NCI-H526 (cell line): ENCODE measurements around the gene NAV2.
"Not testable (repeated sequence)": the region's sequence is repeated elsewhere in the genome, so short reads cannot be mapped to it uniquely, and the experiment has no call there.

Source experiments
- DNase-seq, 2 experiments: peaks; one replicate each; lab custom pipeline; 2025; lab: John Stamatoyannopoulos, UW

The NAV2 gene

DNA sequence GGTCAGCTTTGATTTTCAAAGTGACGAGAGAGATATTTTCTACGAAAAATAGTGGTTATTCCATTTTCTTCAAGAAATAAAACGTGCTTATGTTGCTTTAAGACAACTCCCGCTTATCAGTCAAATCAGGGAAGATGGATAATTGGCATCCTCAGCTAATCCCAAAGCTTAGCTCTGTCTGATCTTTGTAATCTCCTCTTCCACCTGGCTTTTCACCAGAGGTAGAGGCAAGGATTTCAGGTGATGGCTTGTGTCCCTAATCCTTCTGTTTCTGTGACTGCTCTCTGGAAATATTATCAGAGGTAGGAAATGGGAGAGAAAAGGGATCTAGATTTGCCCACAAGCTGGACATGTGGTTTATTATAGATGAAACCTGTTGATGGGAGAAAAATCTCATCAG, 368.7 kb downstream of the NAV2 start:
- no peak for DNase-seq

- DNase-seq, result not testable (repeated sequence)
Observed at GRCh38 chr11:20083877-20084276, 371.2 kb downstream of the NAV2 start.

- no peak for DNase-seq
Observed at GRCh38 chr11:20084921-20085814, 372.5 kb downstream of the NAV2 start.

DNA sequence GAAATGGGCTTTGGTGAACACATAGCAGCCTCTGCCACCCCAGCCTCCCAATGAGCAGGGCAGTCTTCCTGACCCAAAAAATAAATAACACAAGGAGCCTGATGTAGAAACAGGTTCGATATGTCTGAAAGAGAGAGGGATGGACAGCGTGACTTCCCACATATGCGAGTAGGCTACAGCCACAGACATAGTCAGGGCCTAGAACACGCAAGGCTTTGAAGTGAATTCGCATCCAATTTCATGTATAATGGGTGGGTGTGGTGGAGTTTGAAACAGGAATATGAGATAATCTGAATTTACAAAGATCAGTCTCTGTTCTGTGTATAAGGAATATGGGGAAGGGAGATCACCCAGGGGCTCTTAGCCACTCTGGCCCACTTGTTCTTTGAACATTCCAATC, 373.3 kb downstream of the NAV2 start:
- no peak for DNase-seq

- DNase-seq, result no peak
Observed at GRCh38 chr11:20087118-20087521, 374.5 kb downstream of the NAV2 start.

- no peak for DNase-seq
Observed at GRCh38 chr11:20088397-20089225, 376.0 kb downstream of the NAV2 start.

DNA sequence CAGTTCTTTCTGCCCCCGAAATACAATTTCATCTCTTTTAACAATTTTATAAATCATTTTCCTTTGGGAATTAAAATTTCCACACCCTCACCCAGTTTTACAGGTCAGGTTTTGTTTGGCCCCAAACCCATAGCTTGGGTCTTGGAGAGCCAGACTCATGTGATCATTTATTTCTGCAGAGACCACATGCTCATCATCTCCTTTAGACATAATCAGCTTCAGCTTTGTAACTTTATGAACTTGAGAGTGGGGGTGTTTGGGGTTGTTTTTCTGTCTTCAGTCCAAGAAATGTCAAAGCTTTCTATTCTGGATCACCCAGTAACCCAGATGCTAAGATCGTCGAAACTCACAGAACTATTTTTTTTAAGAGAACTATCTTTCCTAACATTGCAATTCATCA, 376.7 kb downstream of the NAV2 start:
- DNase-seq, result no peak

DNA sequence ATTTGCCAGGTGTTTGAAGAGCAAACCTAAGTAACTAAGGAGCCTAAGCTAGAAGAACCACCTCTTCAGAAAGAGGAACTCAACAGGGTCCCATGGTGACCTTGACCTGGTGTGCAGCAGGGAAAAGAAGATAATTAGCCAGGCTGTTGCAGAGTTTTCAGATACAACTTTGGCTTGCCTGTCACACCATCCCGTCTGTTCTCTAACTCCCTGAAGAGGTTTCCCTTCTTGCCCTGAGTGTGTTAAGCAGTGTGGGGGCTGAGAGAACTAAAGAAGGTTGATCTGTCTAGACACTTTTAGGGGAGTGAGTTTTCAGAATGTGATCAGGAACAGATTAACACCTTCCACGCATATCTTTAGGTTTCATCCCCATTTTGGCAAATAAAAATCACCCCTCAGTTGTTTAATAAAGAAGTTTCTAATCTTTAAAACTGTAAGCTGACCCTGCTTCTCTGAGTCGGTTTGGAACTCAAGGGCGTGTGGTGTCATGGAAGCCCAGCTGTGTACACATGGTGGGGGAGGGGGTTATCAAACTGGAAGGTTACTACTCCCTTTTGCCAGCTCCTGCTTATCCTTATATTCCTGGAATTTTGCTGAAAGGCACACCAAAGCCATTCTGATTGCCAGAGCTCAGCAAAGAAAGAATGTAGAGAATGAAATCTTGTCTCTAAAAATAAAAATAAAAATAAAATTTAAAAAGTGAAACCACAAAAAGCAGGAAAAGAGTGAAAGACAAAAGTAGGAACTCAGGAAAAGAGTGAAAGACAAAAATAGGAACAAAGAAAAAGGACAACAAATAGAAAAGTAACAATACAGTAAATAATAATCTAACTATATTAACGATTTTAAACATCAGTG, 377.4 kb downstream of the NAV2 start:
- peak in 1 of 2 experiments; percentile 22 for DNase-seq

DNA sequence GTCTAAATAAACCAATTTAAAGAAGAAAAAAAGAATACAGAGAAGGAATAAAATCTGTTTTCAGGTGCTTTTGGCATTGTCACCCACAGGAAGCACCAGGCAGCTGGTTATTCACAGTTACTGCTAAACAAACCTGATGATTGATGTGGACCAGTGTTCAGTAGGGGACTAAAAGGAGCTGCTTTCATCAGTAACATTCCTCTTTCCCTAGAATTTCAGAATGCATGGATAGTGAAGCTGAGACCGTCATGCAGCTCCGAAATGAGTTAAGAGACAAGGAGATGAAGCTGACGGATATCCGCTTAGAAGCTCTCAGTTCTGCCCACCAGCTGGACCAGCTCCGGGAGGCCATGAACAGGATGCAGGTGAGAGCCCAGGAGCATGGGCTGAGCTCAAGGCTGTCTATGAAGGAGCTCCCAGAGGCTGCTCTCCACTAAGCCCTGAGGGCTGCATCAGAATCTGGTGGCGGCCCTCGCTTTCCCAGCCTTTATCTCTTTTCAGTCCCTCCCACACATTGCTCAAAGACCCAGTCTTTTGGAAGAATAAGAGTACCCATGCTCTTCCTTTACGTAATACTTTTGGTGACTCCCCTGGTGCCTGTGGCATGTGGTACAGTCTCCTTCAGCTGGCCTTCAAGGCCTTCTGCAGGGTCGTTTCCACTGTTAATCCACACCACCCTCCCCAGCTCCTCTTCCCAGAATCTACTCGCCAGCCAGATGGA, 378.2 kb downstream of the NAV2 start:
- no peak for DNase-seq

- DNase-seq, result no peak
Observed at GRCh38 chr11:20093775-20094174, 381.1 kb downstream of the NAV2 start.

GRCh38 chr11:20095189-20095588, 382.6 kb downstream of the NAV2 start:
- DNase-seq, result no peak

GRCh38 chr11:20097319-20098221, 384.9 kb downstream of the NAV2 start:
- DNase-seq, result no peak

- DNase-seq, result no peak
Observed at GRCh38 chr11:20099527-20099926, 386.9 kb downstream of the NAV2 start.

GRCh38 chr11:20102397-20102796, 389.8 kb downstream of the NAV2 start:
- no peak for DNase-seq

DNA sequence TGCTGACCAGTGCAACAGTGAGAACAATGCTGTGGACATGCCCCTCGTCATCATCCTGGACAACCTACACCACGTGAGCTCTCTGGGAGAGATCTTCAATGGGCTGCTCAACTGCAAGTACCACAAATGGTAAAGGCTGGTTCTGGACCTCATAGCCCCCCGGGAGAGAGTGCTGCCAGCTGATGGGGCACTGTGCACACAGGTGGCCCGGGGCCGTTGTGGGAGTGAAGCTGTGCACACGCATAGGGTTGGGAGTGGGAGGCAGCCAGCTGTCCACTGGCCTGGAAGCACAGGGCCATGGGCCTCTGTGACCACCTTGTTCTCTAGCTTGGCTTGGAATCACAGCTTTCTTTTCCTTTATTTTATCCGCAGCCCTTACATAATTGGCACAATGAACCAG, 390.6 kb downstream of the NAV2 start:
- no peak for DNase-seq

- no peak for DNase-seq
Observed at GRCh38 chr11:20105427-20105826, 392.8 kb downstream of the NAV2 start.

GRCh38 chr11:20109731-20110445, 397.3 kb downstream of the NAV2 start:
- DNase-seq, result no peak

DNA sequence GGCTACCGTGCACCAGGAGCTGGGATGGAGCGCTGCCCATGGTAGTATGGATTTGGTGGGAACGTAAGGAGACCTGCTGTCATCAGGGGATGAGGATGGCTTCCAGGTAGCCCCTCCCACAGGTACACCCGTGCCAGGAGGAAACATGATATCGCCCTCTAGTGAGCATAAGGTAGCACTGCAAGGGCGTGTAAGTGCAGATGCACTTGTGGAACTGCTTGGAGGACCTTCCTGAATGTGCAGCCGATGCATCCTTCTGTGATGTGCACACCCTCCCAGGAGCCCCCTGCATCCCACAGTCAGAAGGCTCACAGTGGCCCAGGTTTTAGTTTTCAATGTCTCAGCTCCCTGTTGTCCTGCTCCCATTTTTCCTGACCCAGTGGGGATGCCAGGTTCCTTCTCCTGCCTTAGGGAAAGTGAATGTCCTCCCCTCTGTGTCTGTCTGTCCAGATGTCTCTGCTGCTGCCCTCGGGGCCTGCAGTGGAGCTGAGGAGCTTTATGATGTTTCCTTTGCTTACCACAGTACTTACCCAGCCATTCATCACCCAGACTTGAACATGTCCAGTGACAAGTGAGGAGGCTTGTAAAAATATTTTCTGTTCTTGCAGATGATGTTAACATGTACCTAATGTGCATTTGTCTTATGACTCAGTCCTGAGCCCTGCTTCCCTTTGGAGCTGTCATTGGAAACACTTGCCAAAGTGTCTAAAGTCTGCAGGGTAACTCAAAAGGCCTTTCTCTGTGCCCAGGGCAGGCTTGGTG, 398.5 kb downstream of the NAV2 start:
- peak; percentile 76 to 92 for DNase-seq

DNA sequence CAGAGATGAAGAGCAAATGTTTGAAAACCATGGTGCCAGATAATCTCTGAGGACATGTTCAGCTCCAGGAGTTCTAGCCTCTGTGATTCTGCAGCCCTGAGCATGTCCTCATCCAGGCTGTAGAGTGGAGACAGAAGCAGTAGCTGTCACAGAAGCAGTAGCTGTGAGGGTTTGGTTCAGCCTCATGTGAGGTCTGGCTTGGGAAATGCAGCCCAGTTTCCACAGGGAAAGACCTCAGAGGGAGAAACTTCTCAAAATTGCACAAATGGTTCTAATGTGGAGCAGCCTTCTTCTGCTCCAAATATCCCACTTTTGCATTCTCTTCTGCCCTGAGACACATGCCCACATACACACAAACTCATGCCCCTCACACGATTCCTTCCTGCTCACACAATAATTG, 399.2 kb downstream of the NAV2 start:
- no peak for DNase-seq
